SK-N-SH (cell line): ENCODE measurements around the gene RAPGEF3.

ENCODE experiments used
- CHD2 ChIP-seq: fragments of 150-350 bp; IDR thresholded peaks from 2 replicates; pipeline ENCODE4 v1.6.1; 2018; ENCODE audit warnings: low read length; ENCODE audit not compliant: partially characterized antibody
- CTCF ChIP-seq: fragments of 200-600 bp; sonication (generic); IDR thresholded peaks from 2 replicates; pipeline ENCODE4 v1.6.1; 2017; ENCODE audit warnings: antibody characterized with exemption, mild to moderate bottlenecking, moderate library complexity
- EP300 ChIP-seq, 2 experiments: IDR thresholded peaks; 2 replicates each; pipeline versions ENCODE4 v1.4.0 to v1.6.1; 2012; ENCODE audit warnings: borderline replicate concordance in 1 of 2, low read depth in 1 of 2, low read length in 1 of 2
- GABPA ChIP-seq: IDR thresholded peaks from 2 replicates; pipeline ENCODE4 v1.4.0; 2012; ENCODE audit warnings: low read depth, mild to moderate bottlenecking
- NFIC ChIP-seq: IDR thresholded peaks from 2 replicates; pipeline ENCODE4 v1.4.0; 2012; ENCODE audit warnings: borderline replicate concordance
- POLR2AphosphoS5 ChIP-seq: IDR thresholded peaks from 2 replicates; pipeline ENCODE4 v1.6.1; 2012; ENCODE audit warnings: low read depth, low read length
- RCOR1 ChIP-seq: fragments of 150-350 bp; IDR thresholded peaks from 2 replicates; pipeline ENCODE4 v1.6.1; 2017; ENCODE audit warnings: antibody characterized with exemption, low read length
- REST ChIP-seq: IDR thresholded peaks from 2 replicates; pipeline ENCODE4 v1.6.1; 2012; ENCODE audit warnings: mild to moderate bottlenecking, low read depth, low read length, moderate library complexity
- RFX5 ChIP-seq: IDR thresholded peaks from 2 replicates; pipeline ENCODE4 v1.6.1; 2012; ENCODE audit warnings: mild to moderate bottlenecking, improper control_type of control experiment, low read length
- RXRA ChIP-seq: IDR thresholded peaks from 2 replicates; pipeline ENCODE4 v1.4.0; 2012; ENCODE audit warnings: low read depth, mild to moderate bottlenecking, borderline replicate concordance
- SIN3A ChIP-seq: IDR thresholded peaks from 2 replicates; pipeline ENCODE4 v1.6.1; 2012; ENCODE audit warnings: low read depth, mild to moderate bottlenecking, low read length, moderate library complexity, borderline replicate concordance
- TAF1 ChIP-seq: IDR thresholded peaks from 2 replicates; pipeline ENCODE4 v1.6.1; 2012; ENCODE audit warnings: low read depth, mild to moderate bottlenecking, low read length, moderate library complexity, borderline replicate concordance
- USF2 ChIP-seq: fragments of 150-350 bp; IDR thresholded peaks from 2 replicates; pipeline ENCODE4 v1.6.1; 2017; ENCODE audit warnings: antibody characterized with exemption, low read length, low read depth, borderline replicate concordance
- TF ChIP-seq, protein P1 (sequence below): IDR thresholded peaks from 2 replicates; pipeline ENCODE4 v1.4.0; 2012; ENCODE audit warnings: low read depth

DNA sequence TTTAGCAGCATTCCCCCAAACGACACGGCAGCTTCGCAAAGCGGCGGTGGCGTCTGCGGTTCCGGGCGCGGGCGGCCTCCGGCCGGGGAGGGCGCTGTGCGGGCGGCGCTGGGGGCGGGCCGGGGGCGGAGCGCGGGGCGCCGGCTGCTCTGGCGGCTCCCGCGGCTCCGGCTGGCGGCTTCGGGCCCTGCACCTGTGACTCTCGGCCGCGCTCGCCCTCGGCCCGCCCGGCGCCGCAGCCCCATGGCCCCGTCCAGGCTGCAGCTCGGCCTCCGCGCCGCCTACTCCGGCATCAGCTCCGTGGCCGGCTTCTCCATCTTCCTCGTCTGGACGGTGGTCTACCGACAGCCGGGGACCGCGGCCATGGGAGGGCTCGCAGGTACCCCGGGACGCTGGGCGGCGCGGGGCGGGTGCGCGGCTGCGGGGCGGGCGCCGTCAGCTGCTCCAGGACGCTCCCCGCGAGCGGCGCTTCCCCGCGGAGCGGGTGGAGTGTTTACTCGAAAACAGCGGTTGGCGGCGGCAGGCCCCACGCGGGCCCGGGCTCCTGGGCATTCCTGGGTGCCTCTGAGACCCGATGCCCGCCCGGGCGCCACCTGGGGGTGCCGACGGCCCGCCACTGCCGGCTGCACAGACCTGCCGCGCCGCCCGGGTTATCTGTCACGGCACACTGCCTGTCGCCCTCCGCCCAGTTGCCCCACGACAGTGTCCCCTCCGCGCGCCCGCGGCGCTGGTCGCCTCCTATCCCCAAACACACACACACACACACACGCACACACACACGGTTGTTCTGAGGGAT, 14.6 kb upstream of the RAPGEF3 start, which contains the start of gene SLC48A1:
- TF ChIP-seq GABPA (no peak), RXRA (no peak), POLR2AphosphoS5 (peak; percentile 30; the same call in 1 of the 2 replicates), CTCF (peak; percentile 32; the same call in 1 of the 2 replicates), SIN3A (no peak), CHD2 (no peak), RCOR1 (peak; percentile 49; the same call in 1 of the 2 replicates), EP300 (IDR thresholded peaks at IDR 0.05; ENCODE audit: borderline replicate concordance in 1 of 2, low read depth in 1 of 2, low read length in 1 of 2) (no peak), REST (no peak), NFIC (no peak), RFX5 (no peak), TAF1 (no peak; the same call in 1 of the 2 replicates), USF2 (no peak)
- TF ChIP-seq, protein P1, sequence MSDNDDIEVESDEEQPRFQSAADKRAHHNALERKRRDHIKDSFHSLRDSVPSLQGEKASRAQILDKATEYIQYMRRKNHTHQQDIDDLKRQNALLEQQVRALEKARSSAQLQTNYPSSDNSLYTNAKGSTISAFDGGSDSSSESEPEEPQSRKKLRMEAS, result no peak
